HepG2 (cell line): ENCODE results near the gene EPHX1. TPM values are rescaled to one million over a fixed set of nuclear protein-coding genes. Genes with fewer than 3 reads are reported as not detected.
A peak's percentile ranks its signal among the peaks of the same experiment; 100 is the strongest.

Experiments
- CREM ChIP-seq, 2 experiments: sonication (generic) in 1 of 2; formaldehyde crosslinking in 1 of 2; IDR thresholded peaks; 2 replicates each; pipeline versions ENCODE4 v1.4.0 to v1.6.1; 2016 to 2020; ENCODE audit warnings: antibody characterized with exemption in 1 of 2, mild to moderate bottlenecking in 1 of 2, missing genetic modification reagents in 1 of 2
- GATAD2A ChIP-seq: IDR thresholded peaks from 2 replicates; pipeline ENCODE4 v1.6.1; 2016
- GZF1 ChIP-seq: sonication (generic); formaldehyde crosslinking; IDR thresholded peaks from 2 replicates; pipeline ENCODE4 v1.5.1; 2020; ENCODE audit warnings: mild to moderate bottlenecking, missing genetic modification reagents
- ISL2 ChIP-seq: sonication (generic); formaldehyde crosslinking; IDR thresholded peaks from 2 replicates; pipeline ENCODE4 v1.5.0; 2020; ENCODE audit warnings: missing genetic modification reagents
- MAFK ChIP-seq, 2 experiments: IDR thresholded peaks in 1 of 2; conservative IDR thresholded peaks in 1 of 2; 2 replicates each; pipeline ENCODE4 v1.6.1; 2011; ENCODE audit warnings: improper control_type of control experiment in 2 of 2, low read length in 2 of 2
- MIER3 ChIP-seq: IDR thresholded peaks from 2 replicates; pipeline ENCODE4 v1.6.1; 2016; ENCODE audit warnings: missing compliant biosample characterization, borderline replicate concordance
- MXI1 ChIP-seq: IDR thresholded peaks from 3 replicates; pipeline ENCODE4 v1.6.1; 2012; ENCODE audit warnings: low read depth, low read length, inconsistent platforms, borderline replicate concordance
- NBN ChIP-seq: fragments of 450-650 bp; conservative IDR thresholded peaks from 2 replicates; pipeline ENCODE4 v1.6.1; 2017
- NFIC ChIP-seq: IDR thresholded peaks from 2 replicates; pipeline ENCODE4 v1.6.1; 2012; ENCODE audit warnings: mild to moderate bottlenecking, low read length, inconsistent platforms
- NR2F2 ChIP-seq: IDR thresholded peaks from 2 replicates; pipeline ENCODE4 v1.6.1; 2012; ENCODE audit warnings: low read depth, inconsistent platforms, borderline replicate concordance
- PHF5A ChIP-seq: IDR thresholded peaks from one replicate; pipeline ENCODE4 v1.6.1; 2018; ENCODE audit warnings: low read depth, missing genetic modification reagents; ENCODE audit not compliant: unreplicated experiment
- POGZ ChIP-seq: sonication (generic); formaldehyde crosslinking; IDR thresholded peaks from 2 replicates; pipeline ENCODE4 v1.4.0; 2020; ENCODE audit warnings: mild to moderate bottlenecking, missing genetic modification reagents
- POLR2AphosphoS5 ChIP-seq: IDR thresholded peaks from 2 replicates; pipeline ENCODE4 v1.6.1; 2012; ENCODE audit warnings: low read depth, low read length
- RXRA ChIP-seq: sonication (generic); formaldehyde crosslinking; IDR thresholded peaks from 2 replicates; pipeline ENCODE4 v1.5.1; 2020; ENCODE audit warnings: missing genetic modification reagents
- SKI ChIP-seq: fragments of 450-650 bp; IDR thresholded peaks from one replicate; pipeline ENCODE4 v1.6.1; 2018; ENCODE audit warnings: mild to moderate bottlenecking; ENCODE audit not compliant: partially characterized antibody
- SP2 ChIP-seq: sonication (generic); formaldehyde crosslinking; IDR thresholded peaks from 2 replicates; pipeline ENCODE4 v1.5.1; 2020; ENCODE audit warnings: mild to moderate bottlenecking, missing genetic modification reagents
- TARDBP ChIP-seq: sonication (generic); formaldehyde crosslinking; IDR thresholded peaks from 2 replicates; pipeline ENCODE4 v1.8.0; 2022; ENCODE audit warnings: mild to moderate bottlenecking, missing genetic modification reagents
- TBL1XR1 ChIP-seq: fragments of 150-350 bp; IDR thresholded peaks from 2 replicates; pipeline ENCODE4 v1.6.1; 2014; ENCODE audit warnings: borderline replicate concordance, low read length; ENCODE audit not compliant: partially characterized antibody
- TFDP1 ChIP-seq: IDR thresholded peaks from 2 replicates; pipeline ENCODE4 v1.6.1; 2016; ENCODE audit warnings: missing compliant biosample characterization, missing genetic modification reagents, borderline replicate concordance
- XRCC5 ChIP-seq: fragments of 200-400 bp; formaldehyde crosslinking; optimal IDR thresholded peaks from 2 replicates; pipeline ENCODE3; 2017; ENCODE audit warnings: mild to moderate bottlenecking, low read length
- ZBTB33 ChIP-seq: sonication (generic); formaldehyde crosslinking; IDR thresholded peaks from 2 replicates; pipeline ENCODE4 v1.4.0; 2020; ENCODE audit warnings: missing genetic modification reagents
- ZBTB8A ChIP-seq: sonication (generic); formaldehyde crosslinking; IDR thresholded peaks from 2 replicates; pipeline ENCODE4 v1.4.0; 2020; ENCODE audit warnings: mild to moderate bottlenecking, low read depth, missing genetic modification reagents, borderline replicate concordance
- ZFP91 ChIP-seq: sonication (generic); formaldehyde crosslinking; IDR thresholded peaks from 2 replicates; pipeline ENCODE4 v1.9.0; 2022; ENCODE audit warnings: missing genetic modification reagents, mild to moderate bottlenecking, borderline replicate concordance
- ZFY ChIP-seq: sonication (generic); formaldehyde crosslinking; IDR thresholded peaks from 2 replicates; pipeline ENCODE4 v1.4.0; 2020; ENCODE audit warnings: missing genetic modification reagents
- ZNF256 ChIP-seq: sonication (generic); formaldehyde crosslinking; conservative IDR thresholded peaks from 2 replicates; pipeline ENCODE4 v1.4.0; 2020; ENCODE audit warnings: missing genetic modification reagents
- ZNF782 ChIP-seq: sonication (generic); formaldehyde crosslinking; IDR thresholded peaks from 2 replicates; pipeline ENCODE4 v1.4.0; 2020; ENCODE audit warnings: missing genetic modification reagents, mild to moderate bottlenecking, borderline replicate concordance
- ZSCAN12 ChIP-seq: sonication (generic); formaldehyde crosslinking; IDR thresholded peaks from 2 replicates; pipeline ENCODE4 v1.9.0; 2021; ENCODE audit warnings: mild to moderate bottlenecking, missing genetic modification reagents
- polyA plus RNA-seq, 8 experiments: library from polyadenylated mRNA; depleted of rRNA in 3 of 8; stranded (reverse) in 7 of 8; unstranded in 1 of 8; fragments of >200 nt; fragmentation: Illumina TruSeq in 4 of 8; extraction: Trizol in 4 of 8; gene quantifications; 2 replicates each; pipeline versions ENCODE4 v1.2.1 to v1.2.3, GENCODE V29; 2011 to 2016; ENCODE audit warnings: low read depth in 4 of 8, missing spikeins in 1 of 8, mixed read lengths in 1 of 8; ENCODE audit not compliant: insufficient read depth in 1 of 8
- total RNA-seq, 5 experiments: library from RNA; depleted of rRNA; stranded (reverse); fragments of >200 nt; fragmentation: Illumina TruSeq; extraction: Trizol; gene quantifications; 2 replicates each; pipeline ENCODE4 v1.2.3, GENCODE V29; 2016; ENCODE audit warnings: low read depth in 1 of 5

The EPHX1 gene
- total and polyA plus RNA-seq, 2 of the 13 experiments (the other 11 are each of a cell fraction or from before 2014, with no cell fraction given) = 27.7 to 36.5 TPM

GRCh38 chr1:225777583-225778336, 32.2 kb upstream of the EPHX1 start, which contains the start of gene SRP9 (continued):
- TF ChIP-seq TARDBP (CRISPR knock-in tag) = peak; percentile 66; the same call in 1 of the 2 replicates
- peak; percentile 93 for TF ChIP-seq ZFY (CRISPR knock-in tag)
- peak; percentile 19; the same call in 1 of the 2 replicates for TF ChIP-seq TFDP1 (CRISPR knock-in tag)
- peak; percentile 64 for TF ChIP-seq TBL1XR1
- peak; percentile 97 for TF ChIP-seq XRCC5
- TF ChIP-seq GZF1 = peak; percentile 64; the same call in 1 of the 2 replicates
- TF ChIP-seq MAFK (conservative IDR thresholded peaks at IDR 0.05 in 1 of 2, IDR thresholded peaks at IDR 0.05 in 1 of 2; ENCODE audit: low read length in 2 of 2) = no peak
- 0 out of 2 replicates have a peak, but pooled peaks have one; percentile 61 for TF ChIP-seq ZBTB8A
- TF ChIP-seq GATAD2A (CRISPR knock-in tag) = peak; percentile 58
- no peak for TF ChIP-seq ZNF256 (CRISPR knock-in tag)
- no peak for TF ChIP-seq NBN
- TF ChIP-seq CREM (IDR thresholded peaks at IDR 0.05) = peak; percentile 74
- TF ChIP-seq CREM (CRISPR knock-in tag; IDR thresholded peaks at IDR 0.05) = no peak
- peak; percentile 47; the same call in 1 of the 2 replicates for TF ChIP-seq ZBTB33
- TF ChIP-seq PHF5A = peak; percentile 44
- peak; percentile 89; the same call in 1 of the 2 replicates for TF ChIP-seq ZNF782 (CRISPR knock-in tag)
- TF ChIP-seq NFIC = no peak
- TF ChIP-seq POGZ (CRISPR knock-in tag) = peak; percentile 98
- TF ChIP-seq MXI1 = peak; percentile 85; the same call in 1 of the 3 replicates
- peak; percentile 96 for TF ChIP-seq ZFP91 (CRISPR knock-in tag)
- TF ChIP-seq MIER3 = peak; percentile 86; the same call in 1 of the 2 replicates
- TF ChIP-seq RXRA (CRISPR knock-in tag) = peak; percentile 63; the same call in 1 of the 2 replicates
- TF ChIP-seq ZSCAN12 (CRISPR knock-in tag) = no peak
- TF ChIP-seq ISL2 (CRISPR knock-in tag) = no peak
- TF ChIP-seq NR2F2 = no peak
- peak; percentile 41 for TF ChIP-seq SKI
- 0 out of 2 replicates have a peak, but pooled peaks have one; percentile 29 for TF ChIP-seq SP2 (CRISPR knock-in tag)
- peak; percentile 64 for TF ChIP-seq POLR2AphosphoS5
